Measurements from ENCODE around the gene HOXB9.

Gene HOXB9

GRCh38 chr17:48626245-48627117 is at the start of gene HOXB9:
HOXB9 (minus strand) TSS chr17:48626358; CDS start chr17:48626269, 89 bp downstream.
- no peak for DNase-seq

GRCh38 chr17:48672340-48672739 is 46.2 kb upstream of the HOXB9 start:
- no peak for DNase-seq

GRCh38 chr17:48671697-48672171 is 45.6 kb upstream of the HOXB9 start:
- peak; percentile 67 for DNase-seq

- DNase-seq: no peak
These were observed 37.2 kb upstream of the HOXB9 start for GRCh38 chr17:48663134-48663924.

- DNase-seq: no peak
These were observed 29.8 kb upstream of the HOXB9 start for GRCh38 chr17:48655913-48656312.

GRCh38 chr17:48649741-48650140 is 23.6 kb upstream of the HOXB9 start:
- no peak for DNase-seq

GRCh38 chr17:48647963-48648245 is 21.7 kb upstream of the HOXB9 start:
- DNase-seq: no peak

- no peak for DNase-seq
These were observed 21.2 kb upstream of the HOXB9 start for GRCh38 chr17:48647103-48647962.

- DNase-seq: no peak
These were observed 20.3 kb upstream of the HOXB9 start for GRCh38 chr17:48646183-48647102.

GRCh38 chr17:48645639-48646182 is 19.6 kb upstream of the HOXB9 start:
- DNase-seq: no peak

- DNase-seq: no peak
These were observed 18.9 kb upstream of the HOXB9 start for GRCh38 chr17:48644910-48645557.

- DNase-seq: no peak
These were observed 18.0 kb upstream of the HOXB9 start for GRCh38 chr17:48644159-48644558.

- DNase-seq: no peak
These were observed 17.5 kb upstream of the HOXB9 start for GRCh38 chr17:48643697-48644012.

GRCh38 chr17:48642843-48643696 is 16.9 kb upstream of the HOXB9 start:
- DNase-seq: no peak

- DNase-seq: no peak
These were observed 16.1 kb upstream of the HOXB9 start for GRCh38 chr17:48642059-48642842.

GRCh38 chr17:48641541-48642058 is 15.4 kb upstream of the HOXB9 start:
- no peak for DNase-seq

GRCh38 chr17:48640858-48641180 is 14.7 kb upstream of the HOXB9 start:
- DNase-seq: no peak

- no peak for DNase-seq
These were observed 14.1 kb upstream of the HOXB9 start for GRCh38 chr17:48639982-48640857.

Measured in activated CD4-positive, alpha-beta T cell treated with anti-CD3 and anti-CD28 coated beads, Interleukin-10, Interleukin-2, amounts not matched to agents 100 ng/mL and 50 ng/mL, durations not matched to agents 16 hours and 8 hours (primary cell).